Measurements from ENCODE around the gene HSPB1.

The HSPB1 gene

DNA sequence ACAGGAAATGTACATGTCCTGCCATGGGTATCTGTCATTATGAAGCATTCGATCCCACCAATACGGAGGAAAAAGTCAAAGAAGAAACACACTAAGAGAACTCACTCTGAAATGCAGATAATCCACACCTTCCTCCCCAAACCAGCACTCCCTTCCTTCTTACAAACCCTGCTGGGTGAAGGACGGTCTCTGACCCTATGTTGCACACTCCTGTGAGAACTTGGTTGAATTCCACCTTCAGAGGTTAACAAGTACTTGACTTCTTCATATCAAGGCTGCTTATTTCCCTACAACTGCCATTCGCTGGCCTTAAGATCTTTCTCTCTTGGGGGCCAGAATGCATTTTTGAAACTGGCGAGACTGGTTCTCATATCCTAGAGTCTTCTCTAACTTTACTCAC lies 39.7 kb downstream of the HSPB1 start:
- ATAC-seq, result no peak
- no peak for TF ChIP-seq TCF4 (CRISPR knock-in tag; IDR thresholded peaks at IDR 0.05; ENCODE audit: borderline replicate concordance)
- no peak for TF ChIP-seq PPARA (CRISPR knock-in tag; IDR thresholded peaks at IDR 0.05; ENCODE audit: borderline replicate concordance)
- no peak for TF ChIP-seq BACH2 (CRISPR knock-in tag; IDR thresholded peaks at IDR 0.05; ENCODE audit: borderline replicate concordance)
- TF ChIP-seq OSR1 (CRISPR knock-in tag; IDR thresholded peaks at IDR 0.05), result no peak
- TF ChIP-seq ZNF70 (CRISPR knock-in tag; IDR thresholded peaks at IDR 0.05), result no peak
- no peak for TF ChIP-seq ZFP3 (CRISPR knock-in tag; IDR thresholded peaks at IDR 0.05)

DNA sequence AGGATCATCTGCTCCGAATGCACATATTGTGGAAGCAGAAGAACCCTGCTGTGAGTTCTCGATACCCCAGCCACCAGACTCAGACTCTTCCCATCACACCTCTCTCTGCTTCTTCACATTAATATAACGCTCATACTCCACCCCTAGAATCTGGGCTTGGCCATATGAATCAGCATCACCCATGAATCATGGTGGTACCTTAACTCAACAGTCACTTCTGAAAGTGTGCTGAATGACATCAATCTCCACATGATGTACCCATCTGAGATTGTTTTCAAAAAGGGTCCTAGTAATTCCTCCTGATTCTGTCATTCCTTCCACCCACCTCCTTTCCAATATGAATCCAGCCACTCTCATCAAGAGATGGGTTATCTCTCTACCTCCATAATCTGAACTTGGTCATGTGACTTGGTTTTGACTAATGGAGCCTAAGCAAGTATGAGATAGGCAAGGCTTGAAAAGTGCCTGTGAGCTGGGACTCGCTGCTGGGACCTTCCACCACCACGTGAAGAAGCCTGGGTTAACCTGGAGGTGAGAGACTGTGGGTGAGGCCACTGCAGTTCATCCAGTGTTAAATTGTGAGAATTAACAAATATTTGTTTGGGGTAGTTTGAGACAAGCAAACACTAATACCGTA lies 40.9 kb downstream of the HSPB1 start:
- TF ChIP-seq TOX (CRISPR knock-in tag; IDR thresholded peaks at IDR 0.05; ENCODE audit: borderline replicate concordance) (no peak), CSDC2 (CRISPR knock-in tag; IDR thresholded peaks at IDR 0.05) (no peak)
- TF ChIP-seq, protein P1, sequence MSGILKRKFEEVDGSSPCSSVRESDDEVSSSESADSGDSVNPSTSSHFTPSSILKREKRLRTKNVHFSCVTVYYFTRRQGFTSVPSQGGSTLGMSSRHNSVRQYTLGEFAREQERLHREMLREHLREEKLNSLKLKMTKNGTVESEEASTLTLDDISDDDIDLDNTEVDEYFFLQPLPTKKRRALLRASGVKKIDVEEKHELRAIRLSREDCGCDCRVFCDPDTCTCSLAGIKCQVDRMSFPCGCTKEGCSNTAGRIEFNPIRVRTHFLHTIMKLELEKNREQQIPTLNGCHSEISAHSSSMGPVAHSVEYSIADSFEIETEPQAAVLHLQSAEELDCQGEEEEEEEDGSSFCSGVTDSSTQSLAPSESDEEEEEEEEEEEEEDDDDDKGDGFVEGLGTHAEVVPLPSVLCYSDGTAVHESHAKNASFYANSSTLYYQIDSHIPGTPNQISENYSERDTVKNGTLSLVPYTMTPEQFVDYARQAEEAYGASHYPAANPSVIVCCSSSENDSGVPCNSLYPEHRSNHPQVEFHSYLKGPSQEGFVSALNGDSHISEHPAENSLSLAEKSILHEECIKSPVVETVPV (CRISPR knock-in tag; IDR thresholded peaks at IDR 0.05), result no peak
- no peak for ATAC-seq

DNA sequence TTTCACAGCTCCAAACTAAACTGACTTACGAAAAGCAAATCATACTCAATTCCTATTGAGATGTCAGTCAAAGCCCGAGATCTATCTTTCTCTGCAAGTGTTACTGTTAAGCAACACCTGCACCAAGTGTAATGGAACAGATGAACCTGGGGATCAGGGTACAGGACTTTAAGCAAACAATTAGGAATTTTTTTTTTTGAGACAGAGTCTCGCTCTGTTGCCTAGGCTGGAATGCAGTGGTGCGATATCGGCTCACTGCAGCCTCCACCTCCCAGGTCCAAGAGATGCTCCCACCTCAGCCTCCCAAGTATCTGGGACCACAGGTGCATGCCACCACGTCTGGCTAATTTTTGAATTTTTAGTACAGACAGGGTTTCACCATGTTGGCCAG lies 41.5 kb downstream of the HSPB1 start:
- no peak for ATAC-seq
- TF ChIP-seq ZC3H10 (CRISPR knock-in tag; IDR thresholded peaks at IDR 0.05) (no peak), ZFP3 (CRISPR knock-in tag; IDR thresholded peaks at IDR 0.05) (no peak), RARB (CRISPR knock-in tag; IDR thresholded peaks at IDR 0.05) (no peak), ARNTL (CRISPR knock-in tag; IDR thresholded peaks at IDR 0.05; ENCODE audit: borderline replicate concordance, low read depth) (no peak)
- TF ChIP-seq, protein P2, sequence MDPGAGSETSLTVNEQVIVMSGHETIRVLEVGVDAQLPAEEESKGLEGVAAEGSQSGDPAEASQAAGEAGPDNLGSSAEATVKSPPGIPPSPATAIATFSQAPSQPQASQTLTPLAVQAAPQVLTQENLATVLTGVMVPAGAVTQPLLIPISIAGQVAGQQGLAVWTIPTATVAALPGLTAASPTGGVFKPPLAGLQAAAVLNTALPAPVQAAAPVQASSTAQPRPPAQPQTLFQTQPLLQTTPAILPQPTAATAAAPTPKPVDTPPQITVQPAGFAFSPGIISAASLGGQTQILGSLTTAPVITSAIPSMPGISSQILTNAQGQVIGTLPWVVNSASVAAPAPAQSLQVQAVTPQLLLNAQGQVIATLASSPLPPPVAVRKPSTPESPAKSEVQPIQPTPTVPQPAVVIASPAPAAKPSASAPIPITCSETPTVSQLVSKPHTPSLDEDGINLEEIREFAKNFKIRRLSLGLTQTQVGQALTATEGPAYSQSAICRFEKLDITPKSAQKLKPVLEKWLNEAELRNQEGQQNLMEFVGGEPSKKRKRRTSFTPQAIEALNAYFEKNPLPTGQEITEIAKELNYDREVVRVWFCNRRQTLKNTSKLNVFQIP (CRISPR knock-in tag; IDR thresholded peaks at IDR 0.05; ENCODE audit: borderline replicate concordance, low read depth), result no peak

DNA sequence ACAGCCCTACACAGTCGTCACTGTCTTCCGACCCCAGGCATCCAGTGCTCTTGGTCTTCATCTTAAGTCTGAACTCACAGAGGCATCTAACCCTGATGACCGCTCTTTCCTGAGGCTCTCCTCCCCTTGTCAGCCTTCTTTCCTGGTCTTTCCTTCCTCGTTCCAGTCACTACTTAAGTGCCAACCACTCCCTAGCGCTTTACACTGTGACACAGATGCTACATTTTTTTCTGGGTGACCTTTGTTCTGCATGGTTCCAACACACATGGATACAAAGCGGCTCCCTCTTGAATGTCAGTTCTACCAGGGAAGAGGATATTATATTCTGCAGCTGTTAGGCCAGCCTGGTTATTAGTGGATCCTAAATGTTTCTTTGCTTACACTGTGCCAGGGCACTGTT lies 43.6 kb downstream of the HSPB1 start:
- TF ChIP-seq RARB (CRISPR knock-in tag; IDR thresholded peaks at IDR 0.05) (no peak), ZNF8 (CRISPR knock-in tag; IDR thresholded peaks at IDR 0.05) (no peak), SNAI2 (CRISPR knock-in tag; IDR thresholded peaks at IDR 0.05) (no peak), TCF4 (CRISPR knock-in tag; IDR thresholded peaks at IDR 0.05; ENCODE audit: borderline replicate concordance) (no peak), ZFP3 (CRISPR knock-in tag; IDR thresholded peaks at IDR 0.05) (no peak), ZNF70 (CRISPR knock-in tag; IDR thresholded peaks at IDR 0.05) (no peak), TOX (CRISPR knock-in tag; IDR thresholded peaks at IDR 0.05; ENCODE audit: borderline replicate concordance) (no peak), ZFP30 (CRISPR knock-in tag; IDR thresholded peaks at IDR 0.05) (no peak), BACH2 (CRISPR knock-in tag; IDR thresholded peaks at IDR 0.05; ENCODE audit: borderline replicate concordance) (no peak), ZC3H10 (CRISPR knock-in tag; IDR thresholded peaks at IDR 0.05) (no peak), PPARA (CRISPR knock-in tag; IDR thresholded peaks at IDR 0.05; ENCODE audit: borderline replicate concordance) (no peak), CSDC2 (CRISPR knock-in tag; IDR thresholded peaks at IDR 0.05) (no peak), ARNTL (CRISPR knock-in tag; IDR thresholded peaks at IDR 0.05; ENCODE audit: borderline replicate concordance, low read depth) (no peak), OSR1 (CRISPR knock-in tag; IDR thresholded peaks at IDR 0.05) (no peak), ZNF565 (CRISPR knock-in tag; conservative IDR thresholded peaks at IDR 0.05; ENCODE audit: low read depth) (no peak)
- TF ChIP-seq, protein P3, sequence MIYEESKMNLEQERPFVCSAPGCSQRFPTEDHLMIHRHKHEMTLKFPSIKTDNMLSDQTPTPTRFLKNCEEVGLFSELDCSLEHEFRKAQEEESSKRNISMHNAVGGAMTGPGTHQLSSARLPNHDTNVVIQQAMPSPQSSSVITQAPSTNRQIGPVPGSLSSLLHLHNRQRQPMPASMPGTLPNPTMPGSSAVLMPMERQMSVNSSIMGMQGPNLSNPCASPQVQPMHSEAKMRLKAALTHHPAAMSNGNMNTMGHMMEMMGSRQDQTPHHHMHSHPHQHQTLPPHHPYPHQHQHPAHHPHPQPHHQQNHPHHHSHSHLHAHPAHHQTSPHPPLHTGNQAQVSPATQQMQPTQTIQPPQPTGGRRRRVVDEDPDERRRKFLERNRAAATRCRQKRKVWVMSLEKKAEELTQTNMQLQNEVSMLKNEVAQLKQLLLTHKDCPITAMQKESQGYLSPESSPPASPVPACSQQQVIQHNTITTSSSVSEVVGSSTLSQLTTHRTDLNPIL (CRISPR knock-in tag; IDR thresholded peaks at IDR 0.05; ENCODE audit: low read depth), result no peak
- TF ChIP-seq, protein P4, sequence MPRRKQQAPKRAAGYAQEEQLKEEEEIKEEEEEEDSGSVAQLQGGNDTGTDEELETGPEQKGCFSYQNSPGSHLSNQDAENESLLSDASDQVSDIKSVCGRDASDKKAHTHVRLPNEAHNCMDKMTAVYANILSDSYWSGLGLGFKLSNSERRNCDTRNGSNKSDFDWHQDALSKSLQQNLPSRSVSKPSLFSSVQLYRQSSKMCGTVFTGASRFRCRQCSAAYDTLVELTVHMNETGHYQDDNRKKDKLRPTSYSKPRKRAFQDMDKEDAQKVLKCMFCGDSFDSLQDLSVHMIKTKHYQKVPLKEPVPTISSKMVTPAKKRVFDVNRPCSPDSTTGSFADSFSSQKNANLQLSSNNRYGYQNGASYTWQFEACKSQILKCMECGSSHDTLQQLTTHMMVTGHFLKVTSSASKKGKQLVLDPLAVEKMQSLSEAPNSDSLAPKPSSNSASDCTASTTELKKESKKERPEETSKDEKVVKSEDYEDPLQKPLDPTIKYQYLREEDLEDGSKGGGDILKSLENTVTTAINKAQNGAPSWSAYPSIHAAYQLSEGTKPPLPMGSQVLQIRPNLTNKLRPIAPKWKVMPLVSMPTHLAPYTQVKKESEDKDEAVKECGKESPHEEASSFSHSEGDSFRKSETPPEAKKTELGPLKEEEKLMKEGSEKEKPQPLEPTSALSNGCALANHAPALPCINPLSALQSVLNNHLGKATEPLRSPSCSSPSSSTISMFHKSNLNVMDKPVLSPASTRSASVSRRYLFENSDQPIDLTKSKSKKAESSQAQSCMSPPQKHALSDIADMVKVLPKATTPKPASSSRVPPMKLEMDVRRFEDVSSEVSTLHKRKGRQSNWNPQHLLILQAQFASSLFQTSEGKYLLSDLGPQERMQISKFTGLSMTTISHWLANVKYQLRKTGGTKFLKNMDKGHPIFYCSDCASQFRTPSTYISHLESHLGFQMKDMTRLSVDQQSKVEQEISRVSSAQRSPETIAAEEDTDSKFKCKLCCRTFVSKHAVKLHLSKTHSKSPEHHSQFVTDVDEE (CRISPR knock-in tag; IDR thresholded peaks at IDR 0.05), result no peak
- TF ChIP-seq, protein P5, sequence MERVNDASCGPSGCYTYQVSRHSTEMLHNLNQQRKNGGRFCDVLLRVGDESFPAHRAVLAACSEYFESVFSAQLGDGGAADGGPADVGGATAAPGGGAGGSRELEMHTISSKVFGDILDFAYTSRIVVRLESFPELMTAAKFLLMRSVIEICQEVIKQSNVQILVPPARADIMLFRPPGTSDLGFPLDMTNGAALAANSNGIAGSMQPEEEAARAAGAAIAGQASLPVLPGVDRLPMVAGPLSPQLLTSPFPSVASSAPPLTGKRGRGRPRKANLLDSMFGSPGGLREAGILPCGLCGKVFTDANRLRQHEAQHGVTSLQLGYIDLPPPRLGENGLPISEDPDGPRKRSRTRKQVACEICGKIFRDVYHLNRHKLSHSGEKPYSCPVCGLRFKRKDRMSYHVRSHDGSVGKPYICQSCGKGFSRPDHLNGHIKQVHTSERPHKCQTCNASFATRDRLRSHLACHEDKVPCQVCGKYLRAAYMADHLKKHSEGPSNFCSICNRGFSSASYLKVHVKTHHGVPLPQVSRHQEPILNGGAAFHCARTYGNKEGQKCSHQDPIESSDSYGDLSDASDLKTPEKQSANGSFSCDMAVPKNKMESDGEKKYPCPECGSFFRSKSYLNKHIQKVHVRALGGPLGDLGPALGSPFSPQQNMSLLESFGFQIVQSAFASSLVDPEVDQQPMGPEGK (CRISPR knock-in tag; IDR thresholded peaks at IDR 0.05; ENCODE audit: borderline replicate concordance), result no peak
- TF ChIP-seq, protein P2 (CRISPR knock-in tag; IDR thresholded peaks at IDR 0.05; ENCODE audit: borderline replicate concordance, low read depth), result no peak
- TF ChIP-seq, protein P1 (CRISPR knock-in tag; IDR thresholded peaks at IDR 0.05), result no peak

More for the DNA sequence above, 43.6 kb downstream of the HSPB1 start:
- no peak for ATAC-seq
